Measurements from ENCODE around the gene KCMF1.

The KCMF1 gene

GRCh38 chr2:85071096-85071495 lies 100.1 kb downstream of the KCMF1 start:
- intact Hi-C loops (cut with DNase I) = no loop called here
- DNase-seq = no peak

- intact Hi-C loops (cut with DNase I) = no loop called here
- no peak for DNase-seq
Measured at GRCh38 chr2:85073033-85073432, 102.1 kb downstream of the KCMF1 start.

GRCh38 chr2:85076618-85077274 lies 105.8 kb downstream of the KCMF1 start:
- DNase-seq = no peak
- intact Hi-C loops (cut with DNase I) = no loop called here

- intact Hi-C loops (cut with DNase I) = no loop called here
- no peak for DNase-seq
Measured at GRCh38 chr2:85077859-85078419, 107.0 kb downstream of the KCMF1 start.

GRCh38 chr2:85078536-85078935 lies 107.6 kb downstream of the KCMF1 start:
- DNase-seq = no peak
- intact Hi-C loops (cut with DNase I) = no loop called here

- intact Hi-C loops (cut with DNase I) = no loop called here
- DNase-seq = no peak
Measured at GRCh38 chr2:85083092-85083491, 112.1 kb downstream of the KCMF1 start.

- DNase-seq = no peak
Measured at GRCh38 chr2:85085563-85085962, 114.6 kb downstream of the KCMF1 start.

GRCh38 chr2:85087541-85087940 lies 116.6 kb downstream of the KCMF1 start:
- no peak for DNase-seq
- intact Hi-C loops (cut with DNase I) = no loop called here

More at GRCh38 chr2:85085563-85085962, 114.6 kb downstream of the KCMF1 start:
- intact Hi-C loops (cut with DNase I) = no loop called here

GRCh38 chr2:85088921-85089320 lies 118.0 kb downstream of the KCMF1 start:
- intact Hi-C loops (cut with DNase I) = no loop called here

GRCh38 chr2:85089585-85089984 lies 118.6 kb downstream of the KCMF1 start:
- intact Hi-C loops (cut with DNase I) = no loop called here
- no peak for DNase-seq

More at GRCh38 chr2:85088921-85089320, 118.0 kb downstream of the KCMF1 start:
- no peak for DNase-seq

GRCh38 chr2:85091838-85092237 lies 120.9 kb downstream of the KCMF1 start:
- intact Hi-C loops (cut with DNase I) = no loop called here
- no peak for DNase-seq

- DNase-seq = no peak
- intact Hi-C loops (cut with DNase I) = no loop called here
Measured at GRCh38 chr2:85095094-85095493, 124.1 kb downstream of the KCMF1 start.

GRCh38 chr2:85096616-85097015 lies 125.7 kb downstream of the KCMF1 start:
- no peak for DNase-seq
- intact Hi-C loops (cut with DNase I) = no loop called here

GRCh38 chr2:85104228-85104627 lies 133.3 kb downstream of the KCMF1 start:
- intact Hi-C loops (cut with DNase I) = no loop called here
- DNase-seq = no peak

GRCh38 chr2:85106489-85107180 lies 135.7 kb downstream of the KCMF1 start:
- DNase-seq = no peak
- intact Hi-C loops (cut with DNase I) = no loop called here
